ENCODE data around the gene APBA1.
A peak's percentile ranks its signal among the peaks of the same experiment; 100 is the strongest.

Gene APBA1

GRCh38 chr9:69391946-69392345 lies 280.2 kb downstream of the APBA1 start:
- TF ChIP-seq CTCF (IDR thresholded peaks at IDR 0.05), result no peak
- peaks cover 0 to 24% (median 2%) of the 10 kb centered on the region in 3 donors for H3K36me3 ChIP-seq
- no peaks in the 10 kb centered on the region for H3K9me3 ChIP-seq
- no peaks in the 10 kb centered on the region for H3K27me3 ChIP-seq
- H3K4me3 ChIP-seq, result no peak overlapping the region
- peak overlapping the region; percentile 4 to 40 for H3K27ac ChIP-seq
- no peak for DNase-seq
- intact Hi-C loops (cut with DNase I; ENCODE audit: low total_unique reads), result no loop called here
- H3K4me1 ChIP-seq, result peaks cover 0 to 27% (median 20%) of the 10 kb centered on the region in 4 donors

GRCh38 chr9:69391487-69391886 lies 280.7 kb downstream of the APBA1 start:
- TF ChIP-seq CTCF (IDR thresholded peaks at IDR 0.05), result no peak
- Histone ChIP-seq H3K9me3 (no peaks in the 10 kb centered on the region), H3K27me3 (no peaks in the 10 kb centered on the region), H3K4me1 (peaks cover 0 to 22% (median 18%) of the 10 kb centered on the region in 4 donors), H3K4me3 (no peak overlapping the region), H3K27ac (peak overlapping the region; percentile 4 to 40), H3K36me3 (peaks cover 0 to 28% (median 7%) of the 10 kb centered on the region in 3 donors)
- no peak for DNase-seq
- intact Hi-C loops (cut with DNase I; ENCODE audit: low total_unique reads), result no loop called here

GRCh38 chr9:69389437-69389995 lies 282.7 kb downstream of the APBA1 start:
- no peak for TF ChIP-seq CTCF (IDR thresholded peaks at IDR 0.05)
- no peak overlapping the region for H3K27ac ChIP-seq
- peaks cover 0 to 34% (median 7%) of the 10 kb centered on the region in 3 donors for H3K36me3 ChIP-seq
- peaks cover 0 to 21% (median 18%) of the 10 kb centered on the region in 4 donors for H3K4me1 ChIP-seq
- no peak for DNase-seq
- no peaks in the 10 kb centered on the region for H3K9me3 ChIP-seq
- intact Hi-C loops (cut with DNase I; ENCODE audit: low total_unique reads), result no loop called here
- no peaks in the 10 kb centered on the region for H3K27me3 ChIP-seq
- H3K4me3 ChIP-seq, result no peak overlapping the region

GRCh38 chr9:69388596-69388995 lies 283.6 kb downstream of the APBA1 start:
- H3K9me3 ChIP-seq, result no peaks in the 10 kb centered on the region
- no peaks in the 10 kb centered on the region for H3K27me3 ChIP-seq
- intact Hi-C loops (cut with DNase I; ENCODE audit: low total_unique reads), result no loop called here
- H3K27ac ChIP-seq, result no peak overlapping the region
- no peak for DNase-seq
- peaks cover 0 to 21% (median 18%) of the 10 kb centered on the region in 4 donors for H3K4me1 ChIP-seq
- no peak for TF ChIP-seq CTCF (IDR thresholded peaks at IDR 0.05)
- peaks cover 0 to 39% (median 7%) of the 10 kb centered on the region in 3 donors for H3K36me3 ChIP-seq
- no peak overlapping the region for H3K4me3 ChIP-seq

GRCh38 chr9:69386651-69387050 lies 285.5 kb downstream of the APBA1 start:
- no peaks in the 10 kb centered on the region for H3K27me3 ChIP-seq
- no peak overlapping the region for H3K4me3 ChIP-seq
- no peak overlapping the region for H3K27ac ChIP-seq
- no peak for TF ChIP-seq CTCF (IDR thresholded peaks at IDR 0.05)
- no peak for DNase-seq
- intact Hi-C loops (cut with DNase I; ENCODE audit: low total_unique reads), result no loop called here
- peaks cover 0 to 42% (median 7%) of the 10 kb centered on the region in 3 donors for H3K36me3 ChIP-seq
- H3K9me3 ChIP-seq, result no peaks in the 10 kb centered on the region
- H3K4me1 ChIP-seq, result peaks cover 0 to 7% (median 4%) of the 10 kb centered on the region in 4 donors

Data from tibial artery (tissue), 4 donors.